Measurements from ENCODE around the gene PI4KA. TPM values are rescaled to one million over a fixed set of nuclear protein-coding genes. Genes with fewer than 3 reads are reported as not detected.

Gene PI4KA
- total and polyA plus RNA-seq, 2 of the 13 experiments (the other 11 are each of a cell fraction or from before 2014, with no cell fraction given), result 27.4 to 56.4 TPM

DNA sequence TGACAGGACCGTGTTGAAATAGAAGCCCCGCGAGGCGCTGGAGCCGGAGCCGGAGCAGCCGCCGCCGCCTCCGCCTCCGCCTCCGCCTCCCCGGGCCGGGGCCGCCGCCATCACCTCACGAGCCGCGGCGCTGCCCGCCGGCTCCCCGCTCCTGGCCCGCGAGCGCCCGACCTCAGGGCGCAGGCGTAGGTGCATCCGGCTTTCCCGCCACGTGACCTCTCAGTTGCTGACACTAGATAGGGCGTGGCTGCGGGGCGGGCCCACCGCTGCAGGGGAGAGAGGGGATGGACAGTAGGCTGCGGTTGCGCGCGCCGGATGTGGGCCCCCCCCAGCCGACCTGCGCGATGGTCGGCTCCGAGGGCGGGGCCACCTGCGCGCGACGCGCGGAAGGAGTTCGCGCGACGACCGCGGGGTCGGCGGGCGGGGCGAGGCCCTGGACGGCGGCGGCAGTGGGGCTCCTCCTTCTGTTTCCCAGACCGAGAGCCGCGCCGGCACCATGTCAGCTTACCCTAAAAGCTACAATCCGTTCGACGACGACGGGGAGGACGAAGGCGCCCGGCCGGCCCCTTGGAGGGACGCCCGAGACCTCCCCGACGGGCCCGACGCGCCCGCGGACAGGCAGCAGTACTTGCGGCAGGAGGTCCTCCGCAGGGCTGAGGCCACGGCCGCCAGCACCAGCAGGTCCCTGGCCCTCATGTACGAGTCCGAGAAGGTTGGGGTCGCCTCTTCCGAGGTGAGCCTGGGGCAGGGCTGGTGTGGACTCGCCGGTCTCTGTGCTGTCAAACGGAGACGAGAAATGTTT, at the start of gene PI4KA, which contains the start of gene SNAP29 (continued):
- peak; percentile 62 for TF ChIP-seq PHF20 (CRISPR knock-in tag; IDR thresholded peaks at IDR 0.05)
- TF ChIP-seq DRAP1 (CRISPR knock-in tag; IDR thresholded peaks at IDR 0.05), result 0 out of 2 replicates have a peak, but pooled peaks have one; percentile 37
- TF ChIP-seq ZNF256 (CRISPR knock-in tag; conservative IDR thresholded peaks at IDR 0.05), result no peak
- TF ChIP-seq FOXJ3 (CRISPR knock-in tag; IDR thresholded peaks at IDR 0.05; ENCODE audit: borderline replicate concordance), result no peak
- TF ChIP-seq ZMYM4 (CRISPR knock-in tag; IDR thresholded peaks at IDR 0.05), result peak; percentile 90; the same call in 1 of the 2 replicates
- TF ChIP-seq MED1 (CRISPR knock-in tag; IDR thresholded peaks at IDR 0.05), result peak; percentile 64; the same call in 1 of the 2 replicates
- TF ChIP-seq ZNF720 (CRISPR knock-in tag; IDR thresholded peaks at IDR 0.05), result no peak
- peak; percentile 66; the same call in 1 of the 2 replicates for TF ChIP-seq KMT2B (CRISPR knock-in tag; IDR thresholded peaks at IDR 0.05)
- TF ChIP-seq ZNF747 (CRISPR knock-in tag; IDR thresholded peaks at IDR 0.05; ENCODE audit: borderline replicate concordance), result 0 out of 2 replicates have a peak, but pooled peaks have one; percentile 67
- peak; percentile 57 for TF ChIP-seq ZNF18 (CRISPR knock-in tag; IDR thresholded peaks at IDR 0.05; ENCODE audit: insufficient replicate concordance)
- peak; percentile 86; the same call in 1 of the 2 replicates for TF ChIP-seq ATF7-NPFF (CRISPR knock-in tag; IDR thresholded peaks at IDR 0.05; ENCODE audit: low read depth)
- TF ChIP-seq XRCC5 (optimal IDR thresholded peaks at IDR 0.05; ENCODE audit: low read length), result peak; percentile 75
- peak; percentile 70 for TF ChIP-seq MAZ (IDR thresholded peaks at IDR 0.05; ENCODE audit: borderline replicate concordance, low read depth, low read length)
- TF ChIP-seq MAZ (CRISPR knock-in tag; IDR thresholded peaks at IDR 0.05; ENCODE audit: low read depth), result peak; percentile 93
- peak; percentile 9 for TF ChIP-seq HNRNPK (IDR thresholded peaks at IDR 0.05; ENCODE audit: low read depth, low read length, poor library complexity, severe bottlenecking)
- TF ChIP-seq, protein P1, sequence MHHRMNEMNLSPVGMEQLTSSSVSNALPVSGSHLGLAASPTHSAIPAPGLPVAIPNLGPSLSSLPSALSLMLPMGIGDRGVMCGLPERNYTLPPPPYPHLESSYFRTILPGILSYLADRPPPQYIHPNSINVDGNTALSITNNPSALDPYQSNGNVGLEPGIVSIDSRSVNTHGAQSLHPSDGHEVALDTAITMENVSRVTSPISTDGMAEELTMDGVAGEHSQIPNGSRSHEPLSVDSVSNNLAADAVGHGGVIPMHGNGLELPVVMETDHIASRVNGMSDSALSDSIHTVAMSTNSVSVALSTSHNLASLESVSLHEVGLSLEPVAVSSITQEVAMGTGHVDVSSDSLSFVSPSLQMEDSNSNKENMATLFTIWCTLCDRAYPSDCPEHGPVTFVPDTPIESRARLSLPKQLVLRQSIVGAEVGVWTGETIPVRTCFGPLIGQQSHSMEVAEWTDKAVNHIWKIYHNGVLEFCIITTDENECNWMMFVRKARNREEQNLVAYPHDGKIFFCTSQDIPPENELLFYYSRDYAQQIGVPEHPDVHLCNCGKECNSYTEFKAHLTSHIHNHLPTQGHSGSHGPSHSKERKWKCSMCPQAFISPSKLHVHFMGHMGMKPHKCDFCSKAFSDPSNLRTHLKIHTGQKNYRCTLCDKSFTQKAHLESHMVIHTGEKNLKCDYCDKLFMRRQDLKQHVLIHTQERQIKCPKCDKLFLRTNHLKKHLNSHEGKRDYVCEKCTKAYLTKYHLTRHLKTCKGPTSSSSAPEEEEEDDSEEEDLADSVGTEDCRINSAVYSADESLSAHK (CRISPR knock-in tag; IDR thresholded peaks at IDR 0.05; ENCODE audit: borderline replicate concordance), result no peak
- no peak for TF ChIP-seq SOX13 (IDR thresholded peaks at IDR 0.05)
- peak in 1 of 2 experiments; percentile 46; a peak in 1 of 4 replicates for TF ChIP-seq SOX13 (CRISPR knock-in tag; conservative IDR thresholded peaks at IDR 0.05 in 1 of 2, IDR thresholded peaks at IDR 0.05 in 1 of 2)
- TF ChIP-seq YEATS4 (CRISPR knock-in tag; IDR thresholded peaks at IDR 0.05; ENCODE audit: borderline replicate concordance), result peak; percentile 79
- TF ChIP-seq PHF5A (CRISPR knock-in tag; IDR thresholded peaks at IDR 0.05; ENCODE audit: low read depth, unreplicated experiment), result peak; percentile 36
- TF ChIP-seq, protein P2, sequence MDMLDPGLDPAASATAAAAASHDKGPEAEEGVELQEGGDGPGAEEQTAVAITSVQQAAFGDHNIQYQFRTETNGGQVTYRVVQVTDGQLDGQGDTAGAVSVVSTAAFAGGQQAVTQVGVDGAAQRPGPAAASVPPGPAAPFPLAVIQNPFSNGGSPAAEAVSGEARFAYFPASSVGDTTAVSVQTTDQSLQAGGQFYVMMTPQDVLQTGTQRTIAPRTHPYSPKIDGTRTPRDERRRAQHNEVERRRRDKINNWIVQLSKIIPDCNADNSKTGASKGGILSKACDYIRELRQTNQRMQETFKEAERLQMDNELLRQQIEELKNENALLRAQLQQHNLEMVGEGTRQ (IDR thresholded peaks at IDR 0.05; ENCODE audit: low read depth, low read length), result peak; percentile 94
- TF ChIP-seq, protein P2 (CRISPR knock-in tag; IDR thresholded peaks at IDR 0.05; ENCODE audit: borderline replicate concordance), result peak; percentile 91
- peak; percentile 75; the same call in 1 of the 2 replicates for TF ChIP-seq ZNF329 (CRISPR knock-in tag; IDR thresholded peaks at IDR 0.05; ENCODE audit: low read depth)

Data from HepG2 (cell line).